GM19467 (cell line): ENCODE results near the gene TOR1A.
"Not testable (repeated sequence)": the region's sequence is repeated elsewhere in the genome, so short reads cannot be mapped to it uniquely, and the experiment has no call there.

Experiments used
- ATAC-seq: cut with Tn5 transposase; IDR thresholded peaks from one replicate; pipeline ENCODE4 v1.9.1; 2021; ENCODE audit warnings: mild to moderate bottlenecking, moderate library complexity; ENCODE audit not compliant: unreplicated experiment

TOR1A gene

GRCh38 chr9:129823542-129823934 is 398 bp downstream of the TOR1A start:
- no peak for ATAC-seq

- ATAC-seq, result no peak
These were observed 916 bp downstream of the TOR1A start for GRCh38 chr9:129822898-129823541.

GRCh38 chr9:129816501-129817435 is 7.2 kb downstream of the TOR1A start:
- no peak for ATAC-seq

GRCh38 chr9:129815278-129815677 is 8.7 kb downstream of the TOR1A start:
- no peak for ATAC-seq

- no peak for ATAC-seq
These were observed 9.3 kb downstream of the TOR1A start for GRCh38 chr9:129814432-129815223.

- ATAC-seq, result no peak
These were observed 10.3 kb downstream of the TOR1A start for GRCh38 chr9:129813661-129814060.

- ATAC-seq, result no peak
These were observed 11.6 kb downstream of the TOR1A start for GRCh38 chr9:129812385-129812784.

GRCh38 chr9:129811967-129812363 is 12.0 kb downstream of the TOR1A start:
- no peak for ATAC-seq

- no peak for ATAC-seq
These were observed 13.1 kb downstream of the TOR1A start for GRCh38 chr9:129810788-129811187.

- ATAC-seq, result no peak
These were observed 13.8 kb downstream of the TOR1A start for GRCh38 chr9:129810116-129810515.

- ATAC-seq, result no peak
These were observed 14.6 kb downstream of the TOR1A start for GRCh38 chr9:129809346-129809745.

- no peak for ATAC-seq
These were observed 17.9 kb downstream of the TOR1A start for GRCh38 chr9:129806061-129806460.

GRCh38 chr9:129803676-129804060 is 20.3 kb downstream of the TOR1A start:
- no peak for ATAC-seq

GRCh38 chr9:129802833-129803675 is 20.9 kb downstream of the TOR1A start, which contains the start of gene TOR1B:
TSS of gene TOR1B (plus strand) at chr9:129803184. CDS start at chr9:129803213, 29 bp downstream.
- ATAC-seq, result peak; percentile 92

- ATAC-seq, result no peak
These were observed 22.4 kb downstream of the TOR1A start for GRCh38 chr9:129801504-129801903.

- ATAC-seq, result no peak
These were observed 25.0 kb downstream of the TOR1A start for GRCh38 chr9:129798973-129799372.

- not testable (repeated sequence) for ATAC-seq
These were observed 27.9 kb downstream of the TOR1A start for GRCh38 chr9:129796029-129796428.

GRCh38 chr9:129794549-129794948 is 29.4 kb downstream of the TOR1A start:
- no peak for ATAC-seq

- ATAC-seq, result no peak
These were observed 37.5 kb downstream of the TOR1A start for GRCh38 chr9:129786481-129786880.

- no peak for ATAC-seq
These were observed 38.1 kb downstream of the TOR1A start for GRCh38 chr9:129785866-129786265.
